ENCODE results near the gene PIGL. TPM values are rescaled to one million over a fixed set of nuclear protein-coding genes. Genes with fewer than 3 reads are reported as not detected.

PIGL gene
- total RNA-seq, result 11.0 and 18.7 TPM in 2 replicates

DNA sequence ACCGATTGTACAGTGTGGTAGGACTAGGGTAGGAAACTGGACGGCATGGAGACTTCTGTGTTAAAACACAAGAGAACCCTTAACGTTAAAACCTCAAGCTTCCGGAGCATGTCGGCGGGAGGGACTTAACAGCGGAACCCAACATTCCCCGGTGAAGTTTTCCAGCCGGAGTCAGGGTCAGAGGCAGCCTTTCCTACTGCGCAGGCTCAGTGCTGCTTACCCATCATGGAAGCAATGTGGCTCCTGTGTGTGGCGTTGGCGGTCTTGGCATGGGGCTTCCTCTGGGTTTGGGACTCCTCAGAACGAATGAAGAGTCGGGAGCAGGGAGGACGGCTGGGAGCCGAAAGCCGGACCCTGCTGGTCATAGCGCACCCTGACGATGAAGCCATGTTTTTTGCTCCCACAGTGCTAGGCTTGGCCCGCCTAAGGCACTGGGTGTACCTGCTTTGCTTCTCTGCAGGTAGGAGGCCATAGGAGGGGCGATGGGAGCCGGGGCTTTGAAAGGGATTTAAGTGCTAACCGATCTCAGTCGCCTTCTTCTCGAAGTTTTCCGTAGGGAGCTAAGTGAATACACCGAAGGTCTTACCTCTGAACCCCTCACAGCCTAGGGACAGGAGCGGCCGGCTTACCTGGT is at the start of gene PIGL:
PIGL (plus strand) TSS at position 209 of the 634 bp plus-strand sequence; CDS start at position 226, 17 bp downstream.

DNA sequence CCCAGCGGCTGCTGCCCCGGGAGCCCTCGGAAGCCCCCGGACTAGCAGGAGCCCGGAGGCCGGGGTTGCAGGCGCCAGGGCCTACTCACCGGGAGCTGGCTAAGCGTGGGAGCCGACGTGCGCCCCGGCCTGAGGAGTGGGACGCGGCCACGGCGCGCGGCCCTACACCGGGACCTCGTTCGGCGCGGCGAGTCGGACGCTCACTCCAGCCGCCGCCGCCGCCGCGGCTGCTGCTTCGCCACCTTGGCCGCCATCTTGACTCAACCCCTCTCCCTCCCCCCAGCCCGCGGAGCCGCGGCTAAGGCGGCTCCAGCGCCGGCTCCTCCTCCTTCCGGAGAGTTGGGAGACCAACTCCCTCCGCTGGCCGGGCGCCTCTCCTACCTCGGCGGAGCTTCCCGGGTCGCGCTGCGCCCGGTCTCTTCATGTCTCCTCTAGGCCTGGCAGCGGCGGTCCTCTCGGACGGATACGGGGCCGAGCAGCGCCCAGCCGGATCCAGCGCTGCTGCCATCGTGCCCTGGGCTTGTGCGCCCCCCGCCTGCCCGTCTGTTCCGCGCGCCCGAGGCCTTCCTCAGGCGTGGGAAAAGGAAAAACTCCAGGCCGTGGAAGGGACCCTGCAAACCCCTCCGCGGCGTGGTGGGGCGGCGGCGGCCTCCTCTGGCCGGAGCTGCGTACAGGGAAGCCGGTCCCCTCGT is 1.6 kb upstream of the PIGL start, which contains the start of gene NCOR1:
NCOR1 (minus strand) TSS at position 262 of the 692 bp plus-strand sequence. CDS start 20,965 bp downstream, outside the sequence.

DNA sequence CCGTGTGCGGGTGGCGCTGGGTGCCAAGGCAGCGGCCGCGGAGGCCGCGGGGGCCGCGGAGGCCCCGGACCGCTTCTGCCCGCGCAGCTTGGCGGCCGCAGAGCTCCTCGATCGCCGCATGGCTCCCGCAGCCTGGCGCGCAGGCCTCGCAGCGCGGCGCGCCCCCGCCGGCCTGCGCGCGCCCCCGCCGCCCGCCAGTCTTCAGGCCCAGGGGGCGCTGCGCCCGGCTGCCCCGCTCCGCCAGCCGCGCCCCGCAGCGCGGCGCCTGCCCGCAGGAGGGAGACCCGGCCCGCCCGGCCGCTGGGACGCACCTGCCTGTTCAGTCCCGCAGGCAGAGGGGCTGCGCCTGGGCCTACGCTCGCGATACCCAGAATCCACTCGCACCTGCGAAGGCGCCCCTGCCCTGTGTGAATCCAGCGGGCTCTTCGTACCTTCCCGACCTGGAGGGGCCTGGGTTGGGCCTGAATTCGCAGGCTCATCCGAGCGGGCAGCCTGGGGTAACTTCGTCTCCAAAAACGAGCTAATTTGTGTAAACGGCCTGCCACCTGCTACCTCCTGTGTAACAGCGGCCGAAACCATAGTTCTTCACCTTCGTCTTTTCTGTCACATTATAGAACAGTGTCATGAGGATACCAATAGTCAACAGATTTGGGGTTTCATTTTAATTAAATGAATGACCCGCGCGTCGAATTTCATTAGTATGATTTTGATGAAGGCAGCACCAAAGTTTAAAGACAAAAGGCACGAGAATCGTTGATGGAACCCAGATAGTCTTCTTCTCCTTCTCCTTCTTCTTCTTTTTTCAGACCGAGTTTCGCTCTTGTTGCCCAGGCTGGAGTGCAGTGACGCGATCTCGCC is 136.5 kb downstream of the PIGL start, which contains the start of gene CENPV:
CENPV (minus strand) TSS at position 153 of the 858 bp plus-strand sequence; CDS start at position 120, 33 bp downstream.

Other genes starting within 250 kb of the PIGL start
- gene ZSWIM7, start 217.5 kb upstream of the PIGL start, total RNA-seq, result 19.3 and 22.2 TPM in 2 replicates
- gene TTC19, start 217.4 kb upstream of the PIGL start, total RNA-seq, result 17.9 and 36.9 TPM in 2 replicates
- 22.8 and 61.5 TPM in 2 replicates for gene NCOR1, start 1.7 kb upstream of the PIGL start, total RNA-seq
- gene CENPV, start 136.3 kb downstream of the PIGL start, total RNA-seq, result 36.0 and 40.6 TPM in 2 replicates
- 1,084 and 1,241 TPM in 2 replicates for gene UBB, start 163.9 kb downstream of the PIGL start, total RNA-seq
- 188 and 220 TPM in 2 replicates for gene TRPV2, start 198.4 kb downstream of the PIGL start, total RNA-seq

All from myometrial cell (primary cell).